ENCODE data around the gene OPN4.
A peak's percentile ranks its signal among the peaks of the same experiment; 100 is the strongest.

The OPN4 gene

GRCh38 chr10:86647773-86648703 lies 6.3 kb upstream of the OPN4 start:
- DNase-seq (ENCODE audit: low spot score) = no peak

- no peak for DNase-seq (ENCODE audit: low spot score)
Measured at GRCh38 chr10:86648704-86649427, 5.5 kb upstream of the OPN4 start.

- no peak for DNase-seq (ENCODE audit: low spot score)
Measured at GRCh38 chr10:86649471-86650150, 4.7 kb upstream of the OPN4 start.

- DNase-seq (ENCODE audit: low spot score) = no peak
Measured at GRCh38 chr10:86650151-86650550, 4.2 kb upstream of the OPN4 start.

- DNase-seq (ENCODE audit: low spot score) = no peak
Measured at GRCh38 chr10:86651021-86651471, 3.3 kb upstream of the OPN4 start.

GRCh38 chr10:86651631-86652331 lies 2.6 kb upstream of the OPN4 start:
- no peak for DNase-seq (ENCODE audit: low spot score)

GRCh38 chr10:86652361-86653202 lies 1.8 kb upstream of the OPN4 start:
- DNase-seq (ENCODE audit: low spot score) = no peak

GRCh38 chr10:86653379-86653778 lies 968 bp upstream of the OPN4 start:
- DNase-seq (ENCODE audit: low spot score) = no peak

- DNase-seq (ENCODE audit: low spot score) = no peak
Measured at GRCh38 chr10:86653987-86654386, 360 bp upstream of the OPN4 start.

GRCh38 chr10:86655173-86655540 lies 810 bp downstream of the OPN4 start:
- DNase-seq (ENCODE audit: low spot score) = no peak

- DNase-seq (ENCODE audit: low spot score) = no peak
Measured at GRCh38 chr10:86655596-86655995, 1.2 kb downstream of the OPN4 start.

- DNase-seq (ENCODE audit: low spot score) = no peak
Measured at GRCh38 chr10:86657011-86657395, 2.7 kb downstream of the OPN4 start.

GRCh38 chr10:86657396-86658011 lies 3.2 kb downstream of the OPN4 start:
- DNase-seq (ENCODE audit: low spot score) = no peak

GRCh38 chr10:86658261-86658741 lies 4.0 kb downstream of the OPN4 start:
- no peak for DNase-seq (ENCODE audit: low spot score)

GRCh38 chr10:86658751-86659150 lies 4.4 kb downstream of the OPN4 start:
- DNase-seq (ENCODE audit: low spot score) = no peak

- no peak for DNase-seq (ENCODE audit: low spot score)
Measured at GRCh38 chr10:86659161-86659691, 4.9 kb downstream of the OPN4 start.

- DNase-seq (ENCODE audit: low spot score) = no peak
Measured at GRCh38 chr10:86659721-86660453, 5.5 kb downstream of the OPN4 start.

- DNase-seq (ENCODE audit: low spot score) = peak; percentile 17
Measured at GRCh38 chr10:86661161-86662025, 7.0 kb downstream of the OPN4 start.

All from cerebellar cortex (tissue), 1 donor.